Lower lobe of right lung (tissue), 2 donors: Measurements from ENCODE around the gene BMP8B. TPM values are rescaled to one million over a fixed set of nuclear protein-coding genes. Genes with fewer than 3 reads are reported as not detected.

Experiments used
- ATAC-seq, 2 donors: fragments of 200-7000 bp; cut with Tn5 transposase; one replicate each; pipeline ENCODE4 v1.9.1; 2020 to 2022; ENCODE audit warnings: mild to moderate bottlenecking in 2 of 2, moderate library complexity in 2 of 2
- DNase-seq: peaks from one replicate; pipeline ENCODE4 v3.0.0-alpha.2; 2020
- H3K27ac ChIP-seq: fragments of 200-600 bp; one replicate; pipeline ENCODE4 v1.8.0; 2022
- H3K27me3 ChIP-seq: fragments of 200-600 bp; one replicate; pipeline ENCODE4 v1.8.0; 2022; ENCODE audit warnings: low read depth
- H3K36me3 ChIP-seq: fragments of 200-600 bp; one replicate; pipeline ENCODE4 v1.8.0; 2022; ENCODE audit warnings: mild to moderate bottlenecking
- H3K4me1 ChIP-seq: fragments of 200-600 bp; one replicate; pipeline ENCODE4 v1.8.0; 2022
- H3K4me3 ChIP-seq: fragments of 200-600 bp; one replicate; pipeline ENCODE4 v1.8.0; 2022; ENCODE audit warnings: mild to moderate bottlenecking
- H3K9me3 ChIP-seq: fragments of 200-600 bp; one replicate; pipeline ENCODE4 v1.8.0; 2022
- intact Hi-C: fragments of 100-400 bp; cut with DNase I; formaldehyde crosslinking; loops from one replicate; pipeline ENCODE4 v1.11.0; 2022
- total RNA-seq: library from RNA; stranded (reverse); fragmentation: NEBNext Ultra II Directional; extraction: Animal tissue kit (Norgen Biotek cat#: 25700); gene quantifications from one replicate; pipeline ENCODE4 v1.2.1, GENCODE V29; 2021
- TF ChIP-seq, protein P1 (sequence below): fragments of 200-600 bp; IDR thresholded peaks from one replicate; pipeline ENCODE4 v1.8.0; 2022; ENCODE audit warnings: antibody characterized with exemption, mild to moderate bottlenecking
- donor health status: DM: no; HTN: yes; CAD: no; lungs with severe emphysema.

BMP8B gene
- total RNA-seq, 1 donor from 2014 or later: 1.7 TPM

DNA sequence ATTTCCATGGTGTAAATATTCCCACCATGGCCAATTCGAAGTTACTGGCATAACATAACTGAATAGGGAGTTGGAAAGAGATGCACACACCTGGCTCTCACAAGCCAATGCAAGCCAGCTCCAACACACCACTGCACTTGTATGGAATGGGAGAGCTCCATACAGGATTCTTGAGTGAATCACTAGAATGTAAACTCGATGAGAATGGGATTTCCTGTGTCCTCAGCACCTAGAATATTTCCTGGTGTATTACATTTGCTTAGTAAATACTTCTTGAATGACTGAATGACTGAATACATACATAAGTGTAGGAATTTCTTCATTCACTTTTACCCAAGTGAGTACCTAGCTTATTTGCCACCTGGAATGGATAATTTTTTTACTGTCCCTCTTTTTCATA lies 66.2 kb downstream of the BMP8B start:
- DNase-seq: no peak
- Histone ChIP-seq H3K4me1 (peaks cover 4% of the 10 kb centered on the region), H3K4me3 (no peak overlapping the region), H3K9me3 (no peaks in the 10 kb centered on the region), H3K27ac (no peak overlapping the region), H3K27me3 (peaks cover 7% of the 10 kb centered on the region), H3K36me3 (no peaks in the 10 kb centered on the region)
- TF ChIP-seq, protein P1, sequence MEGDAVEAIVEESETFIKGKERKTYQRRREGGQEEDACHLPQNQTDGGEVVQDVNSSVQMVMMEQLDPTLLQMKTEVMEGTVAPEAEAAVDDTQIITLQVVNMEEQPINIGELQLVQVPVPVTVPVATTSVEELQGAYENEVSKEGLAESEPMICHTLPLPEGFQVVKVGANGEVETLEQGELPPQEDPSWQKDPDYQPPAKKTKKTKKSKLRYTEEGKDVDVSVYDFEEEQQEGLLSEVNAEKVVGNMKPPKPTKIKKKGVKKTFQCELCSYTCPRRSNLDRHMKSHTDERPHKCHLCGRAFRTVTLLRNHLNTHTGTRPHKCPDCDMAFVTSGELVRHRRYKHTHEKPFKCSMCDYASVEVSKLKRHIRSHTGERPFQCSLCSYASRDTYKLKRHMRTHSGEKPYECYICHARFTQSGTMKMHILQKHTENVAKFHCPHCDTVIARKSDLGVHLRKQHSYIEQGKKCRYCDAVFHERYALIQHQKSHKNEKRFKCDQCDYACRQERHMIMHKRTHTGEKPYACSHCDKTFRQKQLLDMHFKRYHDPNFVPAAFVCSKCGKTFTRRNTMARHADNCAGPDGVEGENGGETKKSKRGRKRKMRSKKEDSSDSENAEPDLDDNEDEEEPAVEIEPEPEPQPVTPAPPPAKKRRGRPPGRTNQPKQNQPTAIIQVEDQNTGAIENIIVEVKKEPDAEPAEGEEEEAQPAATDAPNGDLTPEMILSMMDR: no peak
- intact Hi-C loops: no loop called here
- ATAC-seq: no peak

DNA sequence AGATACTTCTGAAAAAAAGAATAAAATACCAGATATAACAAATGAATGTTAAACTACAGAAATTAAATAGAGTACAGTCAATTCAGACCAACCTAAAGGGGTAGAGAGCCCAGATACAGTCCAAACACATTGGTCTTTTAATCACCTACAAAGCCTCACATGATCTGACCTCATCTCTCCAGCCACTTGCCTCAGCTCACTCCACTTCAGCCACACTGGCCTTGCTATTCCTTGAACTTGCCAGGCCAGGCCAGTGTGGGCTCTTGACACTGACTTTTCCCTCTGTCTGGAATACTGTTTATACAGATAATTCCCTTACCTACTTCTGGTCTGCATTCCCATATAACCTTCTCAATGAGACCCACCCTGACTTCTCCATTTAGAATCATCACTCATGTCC lies 67.0 kb downstream of the BMP8B start:
- intact Hi-C loops: no loop called here
- TF ChIP-seq, protein P1: no peak
- H3K4me1 ChIP-seq: peaks cover 4% of the 10 kb centered on the region
- no peak overlapping the region for H3K27ac ChIP-seq
- ATAC-seq: no peak
- H3K9me3 ChIP-seq: no peaks in the 10 kb centered on the region
- H3K4me3 ChIP-seq: no peak overlapping the region
- peaks cover 4% of the 10 kb centered on the region for H3K27me3 ChIP-seq
- H3K36me3 ChIP-seq: no peaks in the 10 kb centered on the region
- no peak for DNase-seq

DNA sequence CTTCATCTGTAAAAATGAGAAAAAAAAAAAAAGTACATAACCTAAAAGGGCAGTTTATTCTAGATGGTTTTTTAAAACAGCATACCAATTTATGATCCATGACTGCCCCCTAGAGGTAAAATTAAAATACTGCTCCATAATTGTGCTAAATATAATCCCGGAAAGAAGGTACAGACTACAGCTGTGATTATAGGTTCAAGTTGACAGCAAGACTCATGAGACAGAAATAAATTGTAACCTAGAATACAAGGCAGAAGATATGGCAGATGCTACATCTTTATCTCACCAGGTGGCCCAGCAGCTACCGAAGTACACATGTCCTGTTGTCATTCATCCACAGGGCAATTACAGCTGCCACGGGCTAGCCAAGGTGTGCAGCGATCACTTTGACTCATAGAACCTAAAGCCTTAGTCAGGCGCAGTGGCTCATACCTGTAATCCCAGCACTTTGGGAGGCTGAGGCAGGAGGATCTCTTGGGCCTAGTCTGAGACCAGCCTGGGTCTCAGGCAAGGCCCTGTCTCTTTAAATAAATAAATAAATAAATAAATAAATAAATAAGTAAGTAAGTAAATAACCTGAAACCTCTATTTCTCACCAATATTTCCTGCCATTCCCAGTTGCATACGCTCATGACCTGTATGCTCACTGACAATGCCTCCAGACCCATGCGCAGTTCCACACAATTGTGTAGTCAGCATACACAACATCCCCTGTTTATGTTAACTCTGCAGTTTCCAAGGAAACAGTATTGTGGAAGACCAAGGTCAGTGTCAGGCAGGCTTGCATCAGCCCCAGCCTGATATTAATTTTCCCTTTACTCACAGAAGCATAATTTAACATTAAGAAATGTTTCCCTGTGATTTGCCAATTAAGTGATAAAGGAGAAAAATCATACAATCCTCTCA lies 68.3 kb downstream of the BMP8B start:
- H3K36me3 ChIP-seq: no peaks in the 10 kb centered on the region
- no peaks in the 10 kb centered on the region for H3K9me3 ChIP-seq
- H3K4me1 ChIP-seq: peaks cover 4% of the 10 kb centered on the region
- ATAC-seq (peak; percentile 77 to 80), DNase-seq (no peak)
- H3K27ac ChIP-seq: no peak overlapping the region
- intact Hi-C loops: no loop called here
- H3K4me3 ChIP-seq: no peak overlapping the region
- TF ChIP-seq, protein P1: peak; percentile 69
- H3K27me3 ChIP-seq: peaks cover 7% of the 10 kb centered on the region

DNA sequence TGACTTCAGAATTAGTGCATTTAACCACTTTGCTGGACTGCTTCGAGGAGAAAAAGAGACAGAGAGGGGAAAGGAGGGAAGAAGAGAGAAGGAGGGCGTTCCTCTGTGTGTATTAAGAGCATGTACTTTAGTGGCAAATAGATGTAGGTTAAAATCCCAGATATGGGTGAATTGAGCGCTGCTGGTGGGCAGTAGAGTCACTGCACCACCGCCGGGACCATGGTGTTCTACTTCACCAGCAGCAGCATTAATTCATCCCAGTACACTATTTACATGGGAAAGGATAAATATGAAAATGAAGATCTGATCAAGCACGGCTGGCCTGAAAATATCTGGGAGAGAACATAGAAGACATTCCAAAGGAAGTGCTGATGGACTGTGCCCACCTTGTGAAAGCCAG lies 70.9 kb downstream of the BMP8B start:
- H3K27me3 ChIP-seq: peaks cover 7% of the 10 kb centered on the region
- ATAC-seq: no peak
- intact Hi-C loops: no loop called here
- TF ChIP-seq, protein P1: no peak
- no peak overlapping the region for H3K27ac ChIP-seq
- DNase-seq: no peak
- no peaks in the 10 kb centered on the region for H3K36me3 ChIP-seq
- peaks cover 4% of the 10 kb centered on the region for H3K4me1 ChIP-seq
- H3K9me3 ChIP-seq: no peaks in the 10 kb centered on the region
- no peak overlapping the region for H3K4me3 ChIP-seq

DNA sequence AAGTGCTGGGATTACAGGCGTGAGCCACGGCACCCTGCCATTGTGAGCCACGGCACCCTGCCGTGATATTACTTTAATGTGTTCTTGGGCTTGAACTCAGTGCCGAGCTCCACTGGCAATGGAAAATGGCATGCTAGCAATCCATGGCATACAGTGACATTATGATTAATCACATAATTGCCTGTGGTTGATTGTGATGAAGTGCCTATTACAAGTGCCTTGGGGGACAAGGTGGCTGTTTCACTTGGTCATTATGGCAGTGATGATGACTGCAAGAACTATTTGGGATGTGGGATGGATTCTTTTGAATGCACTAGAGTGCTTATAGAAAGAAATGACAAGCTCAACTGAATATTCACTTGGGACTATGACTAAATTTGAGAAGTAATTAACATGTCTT lies 75.1 kb downstream of the BMP8B start:
- Histone ChIP-seq H3K27me3 (peaks cover 7% of the 10 kb centered on the region), H3K27ac (no peak overlapping the region), H3K4me1 (no peaks in the 10 kb centered on the region), H3K4me3 (no peak overlapping the region), H3K9me3 (no peaks in the 10 kb centered on the region), H3K36me3 (no peaks in the 10 kb centered on the region)
- intact Hi-C loops: no loop called here
- TF ChIP-seq, protein P1: no peak
- ATAC-seq (no peak), DNase-seq (no peak)
